ENCODE results near the gene FASN. TPM values are rescaled to one million over a fixed set of nuclear protein-coding genes. Genes with fewer than 3 reads are reported as not detected.
A peak's percentile ranks its signal among the peaks of the same experiment; 100 is the strongest.

The FASN gene
- total RNA-seq, 6 donors from 2014 or later: 191 to 805 (median 577) TPM

- no peak overlapping the region for H3K4me3 ChIP-seq
- no peaks in the 10 kb centered on the region for H3K27me3 ChIP-seq
- H3K27ac ChIP-seq: peak overlapping the region in 1 of 4 donors; percentile 21
- TF ChIP-seq EP300 (IDR thresholded peaks at IDR 0.05) (no peak), POLR2A (IDR thresholded peaks at IDR 0.05) (peak in 1 of 4 donors; percentile 18)
- DNase-seq: peak in 1 of 2 donors; percentile 75
- peaks cover 37 to 52% (median 46%) of the 10 kb centered on the region in 4 donors for H3K36me3 ChIP-seq
- H3K9me3 ChIP-seq: no peaks in the 10 kb centered on the region
- no peaks in the 10 kb centered on the region for H3K4me1 ChIP-seq
- WGBS, 2 donors: 68 to 75% methylated on average over 15 to 23 of the region's 28 CpGs
- peak; percentile 4 to 40 for ATAC-seq (ENCODE audit: low FRiP score in 2 of 2)
Observed at GRCh38 chr17:82077617-82078358, 20.2 kb downstream of the FASN start.

GRCh38 chr17:82076785-82077591 is 21.0 kb downstream of the FASN start:
- no peaks in the 10 kb centered on the region for H3K27me3 ChIP-seq
- peaks cover 29 to 44% (median 38%) of the 10 kb centered on the region in 4 donors for H3K36me3 ChIP-seq
- peak in 1 of 4 donors; percentile 15 for TF ChIP-seq POLR2A (IDR thresholded peaks at IDR 0.05)
- TF ChIP-seq POLR2AphosphoS5 (IDR thresholded peaks at IDR 0.05): no peak
- peak in 2 of 6 experiments; percentile 13 to 14 for TF ChIP-seq CTCF (IDR thresholded peaks at IDR 0.05)
- ATAC-seq (ENCODE audit: low FRiP score in 2 of 2): peak; percentile 3 to 5
- H3K4me1 ChIP-seq: no peaks in the 10 kb centered on the region
- peak in 1 of 2 donors; percentile 75 for DNase-seq
- peak overlapping the region in 1 of 4 donors; percentile 21 for H3K27ac ChIP-seq
- WGBS, 2 donors: 84 to 89% methylated on average over 7 to 18 of the region's 21 CpGs
- H3K9me3 ChIP-seq: no peaks in the 10 kb centered on the region
- H3K4me3 ChIP-seq: no peak overlapping the region

GRCh38 chr17:82076018-82076784 is 21.8 kb downstream of the FASN start:
- H3K36me3 ChIP-seq: peaks cover 25 to 36% (median 31%) of the 10 kb centered on the region in 4 donors
- H3K4me3 ChIP-seq: no peak overlapping the region
- TF ChIP-seq POLR2AphosphoS5 (IDR thresholded peaks at IDR 0.05) (peak in 1 of 2 donors; percentile 6), POLR2A (IDR thresholded peaks at IDR 0.05) (peak in 1 of 4 donors; percentile 43), CTCF (IDR thresholded peaks at IDR 0.05) (no peak)
- 82 to 83% methylated on average over 25 of the region's 25 CpGs for WGBS, 2 donors
- DNase-seq (peak in 1 of 2 donors; percentile 44), ATAC-seq (ENCODE audit: low FRiP score in 2 of 2) (no peak)
- no peaks in the 10 kb centered on the region for H3K4me1 ChIP-seq
- no peak overlapping the region for H3K27ac ChIP-seq
- H3K27me3 ChIP-seq: no peaks in the 10 kb centered on the region
- H3K9me3 ChIP-seq: no peaks in the 10 kb centered on the region

- TF ChIP-seq CTCF (IDR thresholded peaks at IDR 0.05): no peak
- H3K27ac ChIP-seq: no peak overlapping the region
- H3K4me1 ChIP-seq: no peaks in the 10 kb centered on the region
- no peak for DNase-seq
- H3K9me3 ChIP-seq: no peaks in the 10 kb centered on the region
- H3K4me3 ChIP-seq: no peak overlapping the region
- H3K36me3 ChIP-seq: peaks cover 0 to 8% (median 4%) of the 10 kb centered on the region in 4 donors
- no peak for ATAC-seq (ENCODE audit: low FRiP score in 2 of 2)
- 84 to 88% methylated on average over 9 of the region's 9 CpGs for WGBS, 2 donors
- H3K27me3 ChIP-seq: no peaks in the 10 kb centered on the region
Observed at GRCh38 chr17:82073446-82073845, 24.6 kb downstream of the FASN start.

- Histone ChIP-seq H3K4me1 (no peaks in the 10 kb centered on the region), H3K9me3 (no peaks in the 10 kb centered on the region), H3K27ac (no peak overlapping the region), H3K36me3 (peaks cover 0 to 3% (median 0%) of the 10 kb centered on the region in 4 donors), H3K27me3 (no peaks in the 10 kb centered on the region), H3K4me3 (no peak overlapping the region)
- WGBS, 2 donors: 77 to 81% methylated on average over 6 of the region's 6 CpGs
- ATAC-seq (ENCODE audit: low FRiP score in 2 of 2) (no peak), DNase-seq (no peak)
- TF ChIP-seq CTCF (IDR thresholded peaks at IDR 0.05) (no peak), EP300 (IDR thresholded peaks at IDR 0.05) (no peak), POLR2AphosphoS5 (IDR thresholded peaks at IDR 0.05) (no peak), POLR2A (IDR thresholded peaks at IDR 0.05) (no peak)
Observed at GRCh38 chr17:82072827-82073226, 25.2 kb downstream of the FASN start.
